ENCODE measurements around the gene ABR.

Gene ABR

GRCh38 chr17:1182811-1183170 is 3.0 kb upstream of the ABR start:
- Histone ChIP-seq H3K4me1 (peaks cover 4% of the 10 kb centered on the region), H3K4me3 (ENCODE audit: low read depth, low read length) (no peak overlapping the region), H3K79me2 (no peaks in the 10 kb centered on the region), H3K27me3 (ENCODE audit: control insufficient read depth, insufficient read depth, low read length) (no peaks in the 10 kb centered on the region), H3K4me2 (ENCODE audit: low read length) (no peak overlapping the region), H2AFZ (no peak overlapping the region), H3K9me3 (ENCODE audit: control insufficient read depth, low read length) (no peaks in the 10 kb centered on the region), H3K27ac (no peak overlapping the region), H3K9ac (no peak overlapping the region), H3K36me3 (ENCODE audit: control insufficient read depth, insufficient read depth, low read length) (no peaks in the 10 kb centered on the region)
- no peak for TF ChIP-seq CTCF (IDR thresholded peaks at IDR 0.05)

GRCh38 chr17:1181753-1182137 is 2.0 kb upstream of the ABR start:
- no peak for TF ChIP-seq CTCF (IDR thresholded peaks at IDR 0.05)
- no peaks in the 10 kb centered on the region for H3K36me3 ChIP-seq (ENCODE audit: control insufficient read depth, insufficient read depth, low read length)
- H3K27me3 ChIP-seq (ENCODE audit: control insufficient read depth, insufficient read depth, low read length) = no peaks in the 10 kb centered on the region
- H3K9me3 ChIP-seq (ENCODE audit: control insufficient read depth, low read length) = no peaks in the 10 kb centered on the region
- no peak overlapping the region for H3K4me3 ChIP-seq (ENCODE audit: low read depth, low read length)
- H3K4me2 ChIP-seq (ENCODE audit: low read length) = no peak overlapping the region
- no peak overlapping the region for H3K9ac ChIP-seq
- no peak overlapping the region for H3K27ac ChIP-seq
- no peak overlapping the region for H2AFZ ChIP-seq
- no peaks in the 10 kb centered on the region for H3K79me2 ChIP-seq
- peaks cover 4% of the 10 kb centered on the region for H3K4me1 ChIP-seq

GRCh38 chr17:1180958-1181752 is 1.4 kb upstream of the ABR start:
- H3K79me2 ChIP-seq = no peaks in the 10 kb centered on the region
- no peak for TF ChIP-seq CTCF (IDR thresholded peaks at IDR 0.05)
- H3K27ac ChIP-seq = no peak overlapping the region
- no peak overlapping the region for H2AFZ ChIP-seq
- no peaks in the 10 kb centered on the region for H3K9me3 ChIP-seq (ENCODE audit: control insufficient read depth, low read length)
- no peaks in the 10 kb centered on the region for H3K27me3 ChIP-seq (ENCODE audit: control insufficient read depth, insufficient read depth, low read length)
- no peak overlapping the region for H3K4me3 ChIP-seq (ENCODE audit: low read depth, low read length)
- no peaks in the 10 kb centered on the region for H3K36me3 ChIP-seq (ENCODE audit: control insufficient read depth, insufficient read depth, low read length)
- H3K9ac ChIP-seq = no peak overlapping the region
- peaks cover 4% of the 10 kb centered on the region for H3K4me1 ChIP-seq
- no peak overlapping the region for H3K4me2 ChIP-seq (ENCODE audit: low read length)

GRCh38 chr17:1179112-1179817 is 516 bp downstream of the ABR start:
- peak overlapping the region; percentile 82 for H2AFZ ChIP-seq
- H3K4me3 ChIP-seq (ENCODE audit: low read depth, low read length) = peak overlapping the region; percentile 70
- no peaks in the 10 kb centered on the region for H3K79me2 ChIP-seq
- H3K4me2 ChIP-seq (ENCODE audit: low read length) = peak overlapping the region; percentile 83
- no peaks in the 10 kb centered on the region for H3K36me3 ChIP-seq (ENCODE audit: control insufficient read depth, insufficient read depth, low read length)
- no peaks in the 10 kb centered on the region for H3K27me3 ChIP-seq (ENCODE audit: control insufficient read depth, insufficient read depth, low read length)
- H3K9ac ChIP-seq = no peak overlapping the region
- TF ChIP-seq CTCF (IDR thresholded peaks at IDR 0.05) = no peak
- peaks cover 4% of the 10 kb centered on the region for H3K4me1 ChIP-seq
- no peak overlapping the region for H3K27ac ChIP-seq
- H3K9me3 ChIP-seq (ENCODE audit: control insufficient read depth, low read length) = no peaks in the 10 kb centered on the region

Measured in parathyroid adenoma (tissue), 2 donors.